ENCODE data around the gene CASTOR1. TPM values are rescaled to one million over a fixed set of nuclear protein-coding genes. Genes with fewer than 3 reads are reported as not detected.

CASTOR1 gene
- total RNA-seq, 1 experiment from 2014 or later: 16.0 TPM

GRCh38 chr22:30291058-30291892, 2.0 kb upstream of the CASTOR1 start:
- DNase-seq (ENCODE audit: low spot score) (no peak), ATAC-seq (no peak)
- Mint-ChIP-seq H3K4me3 (no peak overlapping the region), H3K27ac (no peak overlapping the region), H3K9me3 (no peaks in the 10 kb centered on the region), H3K4me1 (peaks cover 11% of the 10 kb centered on the region), H3K36me3 (no peaks in the 10 kb centered on the region), H3K27me3 (ENCODE audit: low read depth) (peaks cover 3% of the 10 kb centered on the region)
- TF ChIP-seq ZNF281 (CRISPR knock-in tag; IDR thresholded peaks at IDR 0.05): no peak
- no peak for TF ChIP-seq NFATC4 (CRISPR knock-in tag; IDR thresholded peaks at IDR 0.05)
- TF ChIP-seq E2F4 (CRISPR knock-in tag; IDR thresholded peaks at IDR 0.05; ENCODE audit: borderline replicate concordance, low read depth): no peak
- TF ChIP-seq ERG (CRISPR knock-in tag; IDR thresholded peaks at IDR 0.05): no peak
- TF ChIP-seq ZNF138 (CRISPR knock-in tag; conservative IDR thresholded peaks at IDR 0.05): no peak
- no peak for TF ChIP-seq SOX15 (CRISPR knock-in tag; IDR thresholded peaks at IDR 0.05)
- TF ChIP-seq JAZF1 (CRISPR knock-in tag; IDR thresholded peaks at IDR 0.05): no peak
- no peak for TF ChIP-seq FOXK1 (CRISPR knock-in tag; IDR thresholded peaks at IDR 0.05)
- TF ChIP-seq CTCF (IDR thresholded peaks at IDR 0.05): no peak
- no peak for TF ChIP-seq ATF1 (CRISPR knock-in tag; IDR thresholded peaks at IDR 0.05)
- no peak for TF ChIP-seq ELF4 (CRISPR knock-in tag; IDR thresholded peaks at IDR 0.05; ENCODE audit: low read depth)
- no peak for TF ChIP-seq ATF6 (CRISPR knock-in tag; IDR thresholded peaks at IDR 0.05)
- TF ChIP-seq STAT6 (CRISPR knock-in tag; conservative IDR thresholded peaks at IDR 0.05; ENCODE audit: low read depth): no peak
- no peak for TF ChIP-seq NR2C2 (CRISPR knock-in tag; IDR thresholded peaks at IDR 0.05)
- TF ChIP-seq MAX (CRISPR knock-in tag; IDR thresholded peaks at IDR 0.05): no peak
- no peak for TF ChIP-seq FOXP4 (CRISPR knock-in tag; IDR thresholded peaks at IDR 0.05)
- ChIA-PET CTCF (interaction anchor here (2.5 to 6.3 kb wide), 5 partner anchors 10 to 98 kb away, joined by 10 to 193 read pairs (median 57); partner anchors contain the start of genes RNF215 and TBC1D10A), POLR2A (interaction anchor here (0.5 to 1.6 kb wide), 3 partner anchors 10 to 141 kb away, joined by 3 to 7 read pairs (median 4); partner anchors contain the start of gene TBC1D10A)
